ENCODE data around the gene VSNL1.
A peak's percentile ranks its signal among the peaks of the same experiment; 100 is the strongest.

The VSNL1 gene

GRCh38 chr2:17538844-17539554 is 1.5 kb upstream of the VSNL1 start:
- Histone ChIP-seq H3K4me3 (ENCODE audit: insufficient read depth, low read length, poor library complexity, severe bottlenecking) (no peak overlapping the region), H3K9ac (ENCODE audit: low read length) (no peak overlapping the region), H3K79me2 (ENCODE audit: insufficient read depth, low read length) (no peaks in the 10 kb centered on the region), H3K9me2 (replicated peaks; ENCODE audit: insufficient read depth, low read length) (no peaks in the 10 kb centered on the region), H3K36me3 (ENCODE audit: low read length) (no peaks in the 10 kb centered on the region), H3K27me3 (ENCODE audit: low read length) (no peaks in the 10 kb centered on the region), H3K4me2 (ENCODE audit: low read depth, low read length, poor library complexity, severe bottlenecking) (peak overlapping the region; percentile 40), H3K9me3 (ENCODE audit: insufficient read depth, low read length) (no peaks in the 10 kb centered on the region), H4K20me1 (ENCODE audit: low read depth, low read length) (no peaks in the 10 kb centered on the region), H3F3A (ENCODE audit: insufficient read depth) (no peaks in the 10 kb centered on the region), H3K27ac (ENCODE audit: low read depth, low read length) (no peak overlapping the region), H2AFZ (ENCODE audit: low read depth, low read length, severe bottlenecking) (peak overlapping the region; percentile 46)
- TF ChIP-seq EZH2phosphoT487 (conservative IDR thresholded peaks at IDR 0.05; ENCODE audit: low read length) (no peak), CTCF (IDR thresholded peaks at IDR 0.05; ENCODE audit: insufficient read depth, low read length, poor library complexity, severe bottlenecking) (no peak)

GRCh38 chr2:17539611-17540092 is 844 bp upstream of the VSNL1 start:
- H3K36me3 ChIP-seq (ENCODE audit: low read length), result no peaks in the 10 kb centered on the region
- H2AFZ ChIP-seq (ENCODE audit: low read depth, low read length, severe bottlenecking), result no peak overlapping the region
- no peaks in the 10 kb centered on the region for H3K9me3 ChIP-seq (ENCODE audit: insufficient read depth, low read length)
- TF ChIP-seq EZH2phosphoT487 (conservative IDR thresholded peaks at IDR 0.05; ENCODE audit: low read length) (no peak), CTCF (IDR thresholded peaks at IDR 0.05; ENCODE audit: insufficient read depth, low read length, poor library complexity, severe bottlenecking) (no peak)
- no peaks in the 10 kb centered on the region for H4K20me1 ChIP-seq (ENCODE audit: low read depth, low read length)
- H3K9me2 ChIP-seq (replicated peaks; ENCODE audit: insufficient read depth, low read length), result no peaks in the 10 kb centered on the region
- H3K4me3 ChIP-seq (ENCODE audit: insufficient read depth, low read length, poor library complexity, severe bottlenecking), result no peak overlapping the region
- no peaks in the 10 kb centered on the region for H3F3A ChIP-seq (ENCODE audit: insufficient read depth)
- H3K9ac ChIP-seq (ENCODE audit: low read length), result no peak overlapping the region
- H3K27ac ChIP-seq (ENCODE audit: low read depth, low read length), result no peak overlapping the region
- H3K4me2 ChIP-seq (ENCODE audit: low read depth, low read length, poor library complexity, severe bottlenecking), result peak overlapping the region; percentile 41
- no peaks in the 10 kb centered on the region for H3K27me3 ChIP-seq (ENCODE audit: low read length)
- no peaks in the 10 kb centered on the region for H3K79me2 ChIP-seq (ENCODE audit: insufficient read depth, low read length)

- H2AFZ ChIP-seq (ENCODE audit: low read depth, low read length, severe bottlenecking), result no peak overlapping the region
- no peak overlapping the region for H3K9ac ChIP-seq (ENCODE audit: low read length)
- no peak overlapping the region for H3K4me3 ChIP-seq (ENCODE audit: insufficient read depth, low read length, poor library complexity, severe bottlenecking)
Measured at GRCh38 chr2:17540813-17541530, 476 bp downstream of the VSNL1 start.

More at GRCh38 chr2:17540813-17541530, 476 bp downstream of the VSNL1 start:
- Histone ChIP-seq H3K9me3 (ENCODE audit: insufficient read depth, low read length) (no peaks in the 10 kb centered on the region), H3F3A (ENCODE audit: insufficient read depth) (no peaks in the 10 kb centered on the region), H3K36me3 (ENCODE audit: low read length) (no peaks in the 10 kb centered on the region), H3K27me3 (ENCODE audit: low read length) (no peaks in the 10 kb centered on the region), H3K79me2 (ENCODE audit: insufficient read depth, low read length) (no peaks in the 10 kb centered on the region), H3K9me2 (replicated peaks; ENCODE audit: insufficient read depth, low read length) (no peaks in the 10 kb centered on the region), H4K20me1 (ENCODE audit: low read depth, low read length) (no peaks in the 10 kb centered on the region), H3K4me2 (ENCODE audit: low read depth, low read length, poor library complexity, severe bottlenecking) (peak overlapping the region; percentile 41), H3K27ac (ENCODE audit: low read depth, low read length) (no peak overlapping the region)
- TF ChIP-seq CTCF (IDR thresholded peaks at IDR 0.05; ENCODE audit: insufficient read depth, low read length, poor library complexity, severe bottlenecking) (no peak), EZH2phosphoT487 (conservative IDR thresholded peaks at IDR 0.05; ENCODE audit: low read length) (no peak)
